Epithelial cell of prostate (primary cell): Measurements from ENCODE around the gene UST.

Experiments used
- DNase-seq: peaks from one replicate; pipeline ENCODE4 v3.0.0-alpha.2; 2011; ENCODE audit warnings: low read depth, low spot score
- H3K27ac ChIP-seq: fragments of 450-650 bp; 2 replicates; pipeline ENCODE4 v1.5.1; 2017; ENCODE audit warnings: mild to moderate bottlenecking

The UST gene

GRCh38 chr6:148746363-148747144 is at the start of gene UST:
Gene UST, plus strand, starts transcription at chr6:148747030. Its CDS starts 401 bp downstream, at chr6:148747431.
- H3K27ac ChIP-seq, result peak within 1 kb of the TSS; percentile 61
- no peak for DNase-seq

- no peak overlapping the region for H3K27ac ChIP-seq
- no peak for DNase-seq
Measured at GRCh38 chr6:148697895-148698440, 48.9 kb upstream of the UST start.

DNA sequence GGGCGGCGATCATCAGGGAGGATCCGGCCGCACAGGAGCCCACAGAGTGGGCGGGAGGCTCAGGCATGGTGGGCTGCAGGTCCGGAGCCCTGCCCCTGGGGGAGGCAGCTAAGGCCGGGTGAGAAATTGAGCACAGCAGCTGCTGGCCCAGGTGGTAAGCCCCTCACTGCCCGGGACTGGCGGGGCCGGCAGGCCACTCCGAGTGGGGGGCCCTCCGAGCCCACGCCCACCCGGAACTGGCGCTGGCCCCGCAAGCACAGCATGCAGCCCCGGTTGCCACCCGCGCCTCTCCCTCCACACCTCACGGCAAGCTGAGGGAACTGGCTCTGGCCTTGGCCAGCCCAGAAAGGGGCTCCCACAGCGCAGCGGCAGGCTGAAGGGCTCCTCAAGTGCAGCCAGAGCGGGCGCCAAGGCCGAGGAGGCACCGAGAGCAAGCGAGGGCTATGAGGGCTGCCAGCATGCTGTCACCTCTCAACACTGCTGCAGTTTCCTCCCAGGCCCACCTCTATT is 48.1 kb upstream of the UST start:
- H3K27ac ChIP-seq, result no peak overlapping the region
- DNase-seq, result no peak

DNA sequence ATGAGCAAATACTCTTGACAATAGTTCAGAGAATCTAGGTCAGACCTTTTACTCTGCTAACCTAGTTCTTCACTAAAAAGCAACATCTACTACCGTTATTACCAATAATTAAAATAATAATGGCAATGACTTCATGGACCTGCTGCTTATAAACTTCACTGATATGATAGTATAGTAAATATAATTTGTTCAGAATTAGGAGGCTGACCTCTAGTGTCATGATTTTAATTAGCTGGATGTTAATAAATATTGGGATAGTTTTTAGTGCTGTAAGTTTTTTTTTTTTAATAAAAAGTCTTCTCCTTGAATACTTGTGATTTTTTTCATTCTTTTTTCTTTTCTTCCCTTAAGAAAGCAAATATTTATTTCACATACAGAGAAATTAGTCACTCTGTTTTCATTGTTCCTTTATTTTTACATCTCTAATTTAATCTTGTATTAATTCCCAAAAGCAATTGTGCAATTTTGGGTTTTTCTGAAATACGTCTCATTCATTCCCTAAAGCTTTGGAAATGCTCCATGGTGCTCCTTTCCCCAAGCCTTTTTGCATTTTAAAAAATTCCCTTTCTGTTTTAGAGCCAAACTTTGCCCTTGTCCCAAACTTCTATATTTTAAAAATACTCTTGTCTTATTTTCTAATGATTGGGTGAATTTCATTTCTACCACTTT is 46.6 kb upstream of the UST start:
- no peak overlapping the region for H3K27ac ChIP-seq
- DNase-seq, result no peak

GRCh38 chr6:148700741-148701311 is 46.0 kb upstream of the UST start:
- DNase-seq, result no peak

GRCh38 chr6:148701375-148701774 is 45.5 kb upstream of the UST start:
- no peak overlapping the region for H3K27ac ChIP-seq
- no peak for DNase-seq

More at GRCh38 chr6:148700741-148701311, 46.0 kb upstream of the UST start:
- H3K27ac ChIP-seq, result no peak overlapping the region

- DNase-seq, result no peak
Measured at GRCh38 chr6:148703900-148704299, 42.9 kb upstream of the UST start.

GRCh38 chr6:148704400-148705246 is 42.2 kb upstream of the UST start:
- H3K27ac ChIP-seq, result no peak overlapping the region
- DNase-seq, result no peak

More at GRCh38 chr6:148703900-148704299, 42.9 kb upstream of the UST start:
- H3K27ac ChIP-seq, result no peak overlapping the region

DNA sequence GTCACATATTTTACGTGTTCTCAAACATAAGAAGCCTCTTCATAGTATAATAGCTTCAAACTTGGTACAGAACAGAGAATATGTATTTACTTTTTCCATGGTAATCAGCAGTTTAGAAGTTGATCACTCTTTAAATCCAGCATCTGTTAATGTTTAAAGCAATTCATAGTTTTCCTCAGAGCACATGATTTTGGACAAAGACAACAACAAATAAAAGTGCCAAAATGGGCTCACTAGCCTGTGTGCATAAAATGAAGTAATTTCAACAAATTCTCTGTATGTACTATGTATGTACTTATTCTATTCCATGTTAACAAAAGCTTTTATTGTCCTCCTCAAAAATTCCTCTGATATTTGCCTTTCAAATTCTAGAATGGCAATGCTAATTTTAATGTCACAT is 38.1 kb upstream of the UST start:
- no peak overlapping the region for H3K27ac ChIP-seq
- no peak for DNase-seq

DNA sequence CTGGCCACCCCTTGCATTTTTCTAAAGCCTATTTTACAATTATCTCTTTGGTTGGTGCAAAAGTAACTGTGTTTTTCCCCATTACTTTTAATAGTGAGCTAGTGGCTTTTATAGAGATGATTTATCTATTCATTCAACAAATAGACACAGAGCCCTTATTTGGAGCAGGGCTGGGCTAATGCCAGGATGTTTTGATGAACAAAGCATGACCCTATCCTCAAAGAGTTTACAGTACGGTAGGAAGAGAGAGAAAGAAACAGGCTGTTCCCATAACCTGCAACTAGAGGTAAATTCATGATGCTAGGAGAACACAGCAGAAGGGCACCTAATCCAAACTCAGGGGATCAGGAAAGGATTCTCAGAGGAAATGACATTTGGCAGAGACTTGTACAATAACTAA is 37.3 kb upstream of the UST start:
- DNase-seq, result no peak

DNA sequence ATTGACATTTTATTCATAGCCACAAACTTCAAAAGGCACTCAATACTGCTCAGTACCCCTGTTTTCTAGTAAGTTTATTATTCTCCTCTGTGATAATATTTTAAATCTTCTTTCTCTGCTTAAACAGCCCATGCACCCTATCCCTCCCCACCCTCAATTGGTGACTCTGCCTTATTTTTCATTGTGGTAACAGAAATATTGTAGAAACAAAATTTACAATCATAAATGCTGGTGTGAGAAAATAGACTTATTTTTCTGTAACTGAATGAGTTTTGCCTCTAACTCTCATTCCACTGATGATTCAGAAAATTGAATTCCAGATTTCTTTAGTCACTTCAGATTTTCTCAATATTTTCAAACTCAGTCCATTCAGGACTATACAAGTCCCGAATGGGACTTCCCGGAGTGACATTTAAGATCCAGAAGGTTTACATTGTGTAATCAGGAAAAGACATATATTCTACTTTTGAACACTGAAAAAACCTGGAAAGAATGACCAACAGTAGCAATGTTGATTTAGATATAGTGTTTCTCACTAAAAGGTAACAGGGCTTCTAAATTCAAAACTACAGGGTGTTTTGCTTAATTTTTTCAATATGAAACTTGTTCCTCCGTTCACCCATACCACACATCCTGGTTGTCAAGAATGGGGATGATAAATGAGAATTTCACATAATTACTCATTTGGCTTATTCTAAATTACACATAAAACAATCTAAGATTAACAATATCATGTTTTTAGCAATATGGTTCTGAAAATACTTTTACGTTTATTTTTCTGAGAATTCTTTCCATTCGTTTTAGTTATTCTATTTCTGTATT is 34.8 kb upstream of the UST start:
- no peak overlapping the region for H3K27ac ChIP-seq
- no peak for DNase-seq

More for the DNA sequence above, 37.3 kb upstream of the UST start:
- no peak overlapping the region for H3K27ac ChIP-seq

DNA sequence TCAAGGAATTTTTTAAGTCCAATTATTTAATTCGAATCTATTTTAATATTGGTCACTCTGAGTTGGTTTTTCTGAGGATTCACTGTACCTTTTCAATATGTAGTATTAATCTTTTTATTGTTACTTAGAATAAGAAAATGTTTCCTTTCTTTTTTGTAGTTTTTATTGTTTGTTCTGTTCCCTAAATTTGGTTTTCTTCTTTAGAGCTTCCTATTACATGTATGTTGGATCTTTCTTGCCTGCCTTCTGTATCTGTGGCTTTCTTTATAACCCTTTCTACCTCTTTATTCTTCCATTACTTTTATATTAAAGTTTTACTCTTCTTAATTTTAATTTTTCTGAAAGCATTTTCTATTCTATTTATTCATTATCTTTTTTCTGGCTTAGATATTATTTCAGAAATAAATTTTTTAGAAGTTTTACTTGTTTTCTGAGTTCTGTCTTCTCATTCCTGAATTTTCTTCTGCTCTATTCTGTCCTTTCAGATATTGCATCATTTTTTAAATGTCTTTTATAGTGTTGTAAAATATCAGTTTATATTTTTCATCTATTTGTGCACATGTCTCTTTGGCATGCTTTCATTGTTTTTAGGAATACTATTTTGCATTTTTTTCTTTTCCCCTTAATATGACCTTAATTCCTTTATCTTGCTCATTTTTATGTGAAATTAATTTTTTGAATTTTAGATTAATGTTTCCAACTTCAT is 33.6 kb upstream of the UST start:
- no peak for DNase-seq

DNA sequence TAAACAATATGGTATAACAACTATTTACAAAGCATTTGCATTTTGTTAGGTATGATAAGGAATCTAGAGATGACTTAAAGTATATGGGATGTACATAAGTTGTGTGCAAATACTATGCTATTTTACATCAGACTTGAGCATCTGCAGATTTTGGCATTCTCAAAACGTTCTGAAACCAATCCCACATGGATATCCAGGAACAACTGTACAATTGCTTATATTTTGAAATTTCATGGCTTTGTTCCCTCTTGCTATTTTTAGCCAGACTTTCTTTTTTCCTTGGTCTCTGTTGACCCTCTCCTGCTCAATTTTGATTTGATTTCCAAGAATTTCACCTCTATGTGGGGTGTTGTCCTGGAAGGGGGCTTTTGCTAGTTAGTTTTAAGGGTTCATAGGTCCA is 32.9 kb upstream of the UST start:
- no peak overlapping the region for H3K27ac ChIP-seq
- no peak for DNase-seq

More for the DNA sequence above, 33.6 kb upstream of the UST start:
- H3K27ac ChIP-seq, result no peak overlapping the region

DNA sequence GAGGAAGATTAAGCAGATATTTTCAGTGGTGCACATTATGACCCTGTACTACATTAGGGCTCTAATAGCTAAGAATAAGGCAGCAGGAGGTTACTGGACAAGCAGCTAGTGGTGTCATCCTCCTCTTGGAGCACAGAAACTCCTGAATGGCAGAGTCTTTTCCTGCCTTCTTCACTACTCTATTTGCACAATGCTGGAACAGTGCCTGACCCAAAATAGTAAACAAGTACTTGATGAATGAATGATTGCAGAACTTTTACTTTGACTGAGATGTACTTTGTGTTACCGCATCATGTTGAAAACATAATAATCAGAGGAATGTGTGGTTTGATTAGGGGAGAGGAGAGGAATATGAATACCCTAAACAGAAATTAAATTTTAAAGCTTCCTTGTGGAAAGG is 30.0 kb upstream of the UST start:
- H3K27ac ChIP-seq, result no peak overlapping the region
- DNase-seq, result no peak

- no peak for DNase-seq
- no peak overlapping the region for H3K27ac ChIP-seq
Measured at GRCh38 chr6:148720406-148720805, 26.4 kb upstream of the UST start.

DNA sequence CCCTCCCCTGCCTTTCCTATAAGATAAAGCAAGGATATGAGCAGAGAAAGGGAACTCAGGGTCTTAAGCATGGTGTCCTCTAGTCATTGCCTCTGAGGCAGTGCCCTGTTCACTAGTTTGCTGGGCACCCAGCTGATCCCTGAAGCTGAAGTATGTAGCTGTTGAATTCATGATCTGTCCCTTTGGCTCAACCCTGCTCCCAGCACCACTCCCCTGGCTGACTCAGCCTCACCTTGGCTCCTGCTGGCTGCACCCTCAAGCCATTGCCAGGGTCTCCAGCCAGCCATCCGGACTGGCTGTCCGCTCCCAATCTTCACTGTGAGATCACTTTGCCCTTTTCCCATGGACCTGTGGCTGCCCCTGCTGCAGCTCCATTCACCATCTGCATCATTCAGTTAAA is 25.9 kb upstream of the UST start:
- H3K27ac ChIP-seq, result no peak overlapping the region
- no peak for DNase-seq

DNA sequence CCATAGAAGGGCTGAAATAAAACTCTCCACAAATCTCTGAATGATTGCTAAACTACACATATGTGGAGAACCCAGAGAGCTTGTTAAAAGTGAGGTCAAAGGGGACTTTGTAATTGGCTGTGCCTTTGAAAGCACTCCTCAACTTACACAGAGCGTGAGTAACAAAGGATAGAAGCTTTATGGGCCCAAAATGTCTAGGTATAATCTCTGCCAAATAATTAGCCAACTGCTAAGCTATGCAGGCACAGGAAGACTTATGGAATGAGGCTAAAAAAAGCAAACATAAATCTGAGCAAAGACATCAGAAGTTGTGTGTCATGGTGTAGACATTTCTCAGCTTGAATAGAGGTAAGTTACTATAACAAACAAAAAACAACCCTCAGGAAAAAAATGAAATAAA is 23.3 kb upstream of the UST start:
- no peak for DNase-seq
- H3K27ac ChIP-seq, result peak overlapping the region; percentile 1

DNA sequence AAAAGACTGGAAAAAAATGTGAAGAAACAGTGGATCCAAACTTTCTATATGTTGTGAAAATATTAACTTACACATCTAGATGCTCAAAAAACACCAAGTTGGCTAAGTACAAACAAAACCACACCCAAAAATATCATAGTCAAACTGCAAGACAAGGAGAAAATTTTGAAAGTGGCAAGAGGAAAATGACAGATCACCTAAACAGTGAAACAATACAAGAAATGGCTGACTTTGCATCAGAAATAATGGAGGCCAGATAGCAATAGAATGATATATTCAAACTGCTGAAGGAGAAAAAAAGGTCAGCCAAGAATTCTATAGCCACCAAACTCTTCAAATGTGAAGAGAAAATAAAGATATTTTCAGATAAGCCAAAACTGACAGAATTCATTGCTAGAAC is 22.4 kb upstream of the UST start:
- H3K27ac ChIP-seq, result no peak overlapping the region
- no peak for DNase-seq

DNA sequence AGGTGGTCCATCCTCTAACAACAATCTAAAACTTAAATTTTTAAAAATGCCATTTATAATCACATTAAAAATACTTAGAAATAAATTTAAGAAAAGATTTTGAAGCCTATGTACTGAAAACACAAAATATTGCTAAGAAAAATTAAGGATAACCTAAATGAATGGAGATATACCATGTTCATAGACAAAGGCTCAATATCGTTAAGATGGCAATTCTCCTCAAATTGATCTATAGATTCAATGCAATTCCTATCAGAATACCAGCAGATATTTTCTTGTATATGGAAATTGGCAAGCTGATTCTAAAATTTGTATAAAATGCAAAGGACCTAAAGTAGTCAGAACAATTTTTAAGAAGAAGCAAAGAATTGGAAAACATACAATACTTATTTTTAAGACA is 19.7 kb upstream of the UST start:
- no peak for DNase-seq
- H3K27ac ChIP-seq, result no peak overlapping the region
